Stimulated activated CD4-positive, alpha-beta T cell treated with anti-CD3 and anti-CD28 coated beads, TNF-alpha, amount 100 ng/mL, for 24 hours (primary cell): ENCODE data around the gene PRRG1.
"Not testable (repeated sequence)": the region's sequence is repeated elsewhere in the genome, so short reads cannot be mapped to it uniquely, and the experiment has no call there.

Experiments
- DNase-seq, 3 experiments: peaks; one replicate each; pipeline ENCODE4 v3.0.0-alpha.2; 2020; ENCODE audit warnings: low read depth in 3 of 3

The PRRG1 gene

GRCh38 chrX:37349221-37350033, at the start of gene PRRG1:
Gene PRRG1, plus strand, starts transcription at chrX:37349364. Its CDS starts 56,886 bp downstream, at chrX:37406250.
- DNase-seq: no peak

DNA sequence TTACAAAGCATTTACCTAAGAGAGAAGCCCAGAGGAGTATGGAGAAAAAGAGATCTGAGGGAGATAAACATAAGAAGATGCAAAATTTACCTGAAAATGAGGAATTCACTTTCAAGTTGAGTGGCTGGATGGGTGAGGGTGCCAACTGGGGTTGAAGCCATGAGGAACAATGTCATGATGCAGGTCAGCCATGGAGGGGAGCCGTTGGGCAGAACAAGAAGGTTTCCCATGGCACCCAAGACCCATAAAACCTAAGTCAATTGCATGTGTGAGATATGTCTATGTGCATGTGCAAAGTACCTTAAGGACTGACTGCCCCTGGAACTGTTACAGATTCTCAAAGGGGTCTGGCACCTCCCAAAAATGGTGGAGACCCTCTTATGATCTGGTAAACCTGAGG, 46.6 kb upstream of the PRRG1 start:
- DNase-seq: no peak

DNA sequence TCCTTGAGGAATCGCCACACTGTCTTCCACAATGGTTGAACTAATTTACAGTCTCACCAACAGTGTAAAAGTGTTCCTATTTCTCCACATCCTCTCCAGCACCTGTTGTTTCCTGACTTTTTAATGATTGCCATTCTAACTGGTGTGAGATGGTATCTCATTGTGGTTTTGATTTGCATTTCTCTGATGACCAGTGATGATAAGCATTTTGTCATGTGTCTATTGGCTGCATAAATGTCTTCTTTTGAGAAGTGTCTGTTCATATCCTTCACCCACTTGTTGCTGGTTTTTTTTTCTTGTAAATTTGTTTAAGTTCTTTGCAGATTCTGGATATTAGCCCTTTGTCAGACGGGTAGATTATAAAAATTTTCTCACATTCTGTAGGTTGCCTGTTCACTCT, 43.9 kb upstream of the PRRG1 start:
- DNase-seq: not testable (repeated sequence)

DNA sequence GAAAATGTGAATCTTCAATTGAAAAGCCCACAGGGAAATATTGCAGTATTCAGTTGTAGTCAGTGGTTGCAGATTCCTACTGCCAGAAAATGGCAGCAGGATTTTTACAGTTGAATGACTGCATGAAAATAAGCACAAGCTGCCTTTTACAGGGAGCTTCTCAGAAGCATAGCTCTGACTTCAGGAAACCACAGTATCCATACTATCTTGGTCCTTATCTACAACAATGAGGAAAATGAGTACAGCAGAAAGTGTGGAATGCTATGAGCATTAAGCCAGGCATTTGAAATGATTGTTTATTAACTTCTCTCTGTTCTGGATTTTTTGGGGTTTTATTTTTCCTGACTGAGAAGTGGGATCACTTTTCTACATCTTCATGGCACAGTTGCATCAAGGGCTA, 34.6 kb upstream of the PRRG1 start:
- no peak for DNase-seq

GRCh38 chrX:37315511-37316248, 33.5 kb upstream of the PRRG1 start:
- DNase-seq: no peak

GRCh38 chrX:37320541-37321203, 28.5 kb upstream of the PRRG1 start:
- no peak for DNase-seq

DNA sequence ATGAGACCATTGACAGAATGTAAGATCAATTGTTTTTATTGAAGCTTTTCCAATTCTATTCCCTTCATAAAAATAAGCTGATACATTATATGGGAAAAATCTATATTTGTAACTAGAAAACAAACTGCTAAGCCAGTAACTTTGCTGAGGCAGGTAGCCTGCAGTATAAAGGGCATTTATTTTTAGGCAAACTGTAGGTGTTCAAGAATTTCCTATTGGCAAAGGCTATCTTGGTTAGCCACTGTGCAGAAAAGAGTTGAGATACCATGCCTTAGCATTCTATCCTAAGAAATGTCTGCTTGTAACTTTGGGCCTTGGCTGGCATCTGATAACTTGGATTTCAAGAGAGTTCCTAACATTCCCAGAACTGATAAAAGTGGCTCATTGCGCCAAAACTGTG, 18.5 kb upstream of the PRRG1 start:
- DNase-seq: no peak

GRCh38 chrX:37331546-37331945, 17.6 kb upstream of the PRRG1 start:
- no peak for DNase-seq

- no peak for DNase-seq
Observed at GRCh38 chrX:37332055-37332454, 17.1 kb upstream of the PRRG1 start.

GRCh38 chrX:37332987-37333658, 16.0 kb upstream of the PRRG1 start:
- DNase-seq: no peak

DNA sequence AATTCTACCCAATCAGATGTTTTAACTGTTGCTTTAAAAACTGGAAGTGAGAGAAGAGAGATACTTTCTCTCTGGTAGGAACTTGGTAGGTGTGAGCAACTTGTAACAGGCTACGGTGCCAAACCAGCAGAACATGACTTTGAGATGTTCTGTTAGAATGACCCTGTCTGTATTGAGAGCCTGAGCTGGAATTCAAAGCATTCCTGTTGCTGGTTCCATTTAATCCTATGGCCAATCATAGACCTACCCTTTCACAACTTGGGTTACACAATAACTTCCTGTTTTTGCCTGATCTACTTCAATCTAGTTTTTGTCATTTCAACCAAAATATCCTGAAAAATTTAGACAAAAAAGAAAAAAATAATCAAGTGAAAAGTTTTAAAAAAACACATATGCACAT, 1.7 kb upstream of the PRRG1 start:
- DNase-seq: no peak

- no peak for DNase-seq
Observed at GRCh38 chrX:37348231-37348970, 763 bp upstream of the PRRG1 start.

DNA sequence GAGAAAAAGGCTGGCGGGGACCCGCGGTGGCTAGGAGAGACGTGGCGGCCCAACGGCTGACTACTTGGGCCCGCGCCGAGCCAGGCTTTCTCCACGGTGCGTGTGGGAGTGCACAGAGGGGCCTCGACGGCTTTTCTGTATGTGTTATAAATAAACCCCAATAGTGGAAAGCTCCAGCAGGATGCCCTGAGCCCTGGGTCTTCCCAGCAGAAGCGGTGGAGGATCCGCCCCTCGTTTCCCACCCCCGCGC, 268 bp upstream of the PRRG1 start:
- no peak for DNase-seq

- no peak for DNase-seq
Observed at GRCh38 chrX:37350034-37350365, 836 bp downstream of the PRRG1 start.

- DNase-seq: no peak
Observed at GRCh38 chrX:37353646-37354045, 4.5 kb downstream of the PRRG1 start.

DNA sequence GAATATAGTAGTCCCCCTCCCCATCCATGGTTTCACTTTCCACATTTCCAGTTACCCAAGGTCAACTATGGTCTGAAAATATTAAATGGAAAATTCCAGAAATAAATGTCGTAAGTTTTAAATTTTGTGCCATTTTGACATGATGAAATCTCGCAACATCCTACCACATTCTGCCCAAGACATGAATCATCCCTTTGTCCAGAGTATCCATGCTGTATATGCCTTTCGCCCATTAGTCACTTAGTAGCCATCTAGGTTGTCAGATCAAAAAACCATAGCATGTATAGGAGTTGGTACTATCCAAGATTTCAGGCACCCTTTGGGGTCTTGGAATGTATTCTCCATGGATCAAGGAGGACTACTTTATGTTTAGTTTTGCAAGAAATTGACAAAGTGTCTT, 8.3 kb downstream of the PRRG1 start:
- no peak for DNase-seq

GRCh38 chrX:37361596-37361995, 12.4 kb downstream of the PRRG1 start:
- DNase-seq: no peak

- DNase-seq: no peak
Observed at GRCh38 chrX:37364666-37365065, 15.5 kb downstream of the PRRG1 start.

GRCh38 chrX:37367946-37368345, 18.8 kb downstream of the PRRG1 start:
- no peak for DNase-seq

DNA sequence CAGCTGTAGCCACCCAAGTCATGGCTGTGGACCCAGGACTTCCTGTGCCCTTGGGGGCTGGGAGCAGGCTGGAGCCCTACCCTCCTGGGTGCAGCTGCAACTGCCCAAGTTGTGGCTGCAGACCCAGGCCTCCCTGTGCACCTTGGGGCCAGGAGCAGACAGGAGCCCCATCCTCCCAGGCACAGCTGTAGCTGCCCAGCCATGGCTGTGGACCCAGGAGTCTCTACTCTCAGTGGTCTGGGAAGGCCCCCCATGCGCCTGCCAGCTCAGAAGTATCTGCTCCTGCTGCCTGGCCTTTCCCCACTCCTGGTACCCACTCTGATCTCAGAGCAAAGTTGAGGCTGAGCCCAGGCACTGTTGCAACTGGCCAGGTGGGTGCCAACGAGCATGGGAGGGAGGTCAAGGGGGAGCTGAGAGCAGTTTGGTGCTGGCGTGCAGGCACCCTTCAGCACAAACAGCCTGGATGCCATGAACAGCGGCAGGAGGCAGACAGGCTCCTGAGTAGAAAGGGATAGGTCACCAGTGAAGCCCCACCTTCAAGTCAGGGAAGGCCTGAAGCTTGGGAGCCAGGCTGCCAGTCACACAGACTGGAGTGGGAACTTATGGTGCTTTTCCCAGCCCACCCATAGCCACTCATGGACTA, 21.5 kb downstream of the PRRG1 start:
- no peak for DNase-seq

- no peak for DNase-seq
Observed at GRCh38 chrX:37371578-37371991, 22.4 kb downstream of the PRRG1 start.
